HCT116 (cell line): ENCODE results near the gene PRKCA. TPM values are rescaled to one million over a fixed set of nuclear protein-coding genes. Genes with fewer than 3 reads are reported as not detected.

Experiments
- ATAC-seq: fragments of 200-7000 bp; cut with Tn5 transposase; 2 replicates; pipeline ENCODE4 v1.9.1; 2020; ENCODE audit warnings: mild to moderate bottlenecking, moderate library complexity
- BruUV-seq: library from RNA; stranded (reverse); fragments of 400-500 nt; replicated peaks from 2 replicates; lab custom pipeline; 2021; lab: Mats Ljungman, UMichigan
- CTCF ChIA-PET: fragments of 300-600 bp; sonication (Branson Sonifier 250); formaldehyde crosslinking; loops from one replicate; lab custom pipeline; 2021; ENCODE audit warnings: antibody characterized with exemption; lab: Charles Lee
- POLR2A ChIA-PET: fragments of 300-600, 350-600 bp; sonication (Branson Sonifier 250); formaldehyde crosslinking; loops from one replicate; lab custom pipeline; 2021; ENCODE audit warnings: antibody characterized with exemption; lab: Charles Lee
- RAD21 ChIA-PET, 2 experiments: fragments of 300-600 bp; sonication (Branson Sonifier 250); formaldehyde crosslinking; loops; one replicate each; lab custom pipeline; 2023; ENCODE audit warnings: low total read pairs in 2 of 2; ENCODE audit not compliant: uncharacterized antibody in 2 of 2, unreplicated experiment in 2 of 2, low non-redundant PET in 1 of 2; lab: Charles Lee
- DNase-seq: peaks from one replicate; pipeline ENCODE4 v3.0.0-alpha.2; 2010; ENCODE audit warnings: low read depth, low spot score
- H2AFZ ChIP-seq: fragments of 200-600 bp; shearing (Covaris generic), sonication (generic); 2 replicates; pipeline ENCODE4 v1.6.1; 2017; ENCODE audit warnings: low read depth, mixed run types, mixed read lengths, antibody characterized with exemption, low read length; ENCODE audit not compliant: poor library complexity, severe bottlenecking
- H3K27ac ChIP-seq: 2 replicates; pipeline ENCODE4 v1.5.1; 2012; ENCODE audit warnings: low read depth, low read length
- H3K27me3 ChIP-seq: fragments of 200-600 bp; sonication (generic); 2 replicates; pipeline ENCODE4 v1.6.1; 2016; ENCODE audit warnings: mixed run types, low read length, mixed read lengths; ENCODE audit not compliant: insufficient read depth
- H3K36me3 ChIP-seq, 2 experiments: fragments of 200-500 bp in 1 of 2; fragments of 200-600 bp in 1 of 2; sonication (Bioruptor generic) in 1 of 2; sonication (generic) in 1 of 2; 2 replicates each; pipeline versions ENCODE4 v1.5.1 to v1.6.1; 2014 to 2016; ENCODE audit warnings: low read length in 2 of 2, inconsistent platforms in 1 of 2, mixed read lengths in 1 of 2, mixed run types in 1 of 2; ENCODE audit not compliant: insufficient read depth in 2 of 2, control insufficient read depth in 1 of 2
- H3K4me1 ChIP-seq, 2 experiments: fragments of 200-600 bp in 1 of 2; sonication (generic) in 1 of 2; 2 replicates each; pipeline versions ENCODE4 v1.5.1 to v1.6.1; 2012 to 2017; ENCODE audit warnings: low read length in 2 of 2, inconsistent platforms in 1 of 2, mild to moderate bottlenecking in 1 of 2, mixed read lengths in 1 of 2, mixed run types in 1 of 2, moderate library complexity in 1 of 2; ENCODE audit not compliant: insufficient read depth in 2 of 2, control insufficient read depth in 1 of 2
- H3K4me2 ChIP-seq: fragments of 200-600 bp; sonication (generic); 2 replicates; pipeline ENCODE4 v1.6.1; 2017; ENCODE audit warnings: mixed run types, low read length, mixed read lengths
- H3K4me3 ChIP-seq, 2 experiments: fragments of 200-600 bp in 1 of 2; sonication (generic) in 1 of 2; replicated peaks in 1 of 2; 2 replicates each; pipeline ENCODE4 v1.5.1; 2011 to 2016; ENCODE audit warnings: low read length in 2 of 2, control low read depth in 1 of 2, low read depth in 1 of 2, mild to moderate bottlenecking in 1 of 2, mixed read lengths in 1 of 2, mixed run types in 1 of 2
- H3K79me2 ChIP-seq: fragments of 200-600 bp; sonication (generic); 2 replicates; pipeline ENCODE4 v1.6.1; 2017; ENCODE audit warnings: mild to moderate bottlenecking, mixed run types, low read length, moderate library complexity, mixed read lengths; ENCODE audit not compliant: insufficient read depth
- H3K9ac ChIP-seq: fragments of 200-600 bp; sonication (generic); 2 replicates; pipeline ENCODE4 v1.6.1; 2016; ENCODE audit warnings: low read length, mixed read lengths
- H3K9me2 ChIP-seq: fragments of 200-600 bp; sonication (generic), shearing (Covaris generic); 2 replicates; pipeline ENCODE4 v1.6.1; 2017; ENCODE audit warnings: mixed run types, mild to moderate bottlenecking, moderate library complexity; ENCODE audit not compliant: insufficient read depth
- H3K9me3 ChIP-seq, 2 experiments: fragments of 200-500 bp in 1 of 2; fragments of 200-600 bp in 1 of 2; sonication (Bioruptor generic) in 1 of 2; sonication (generic) in 1 of 2; 2 replicates each; pipeline ENCODE4 v1.6.1; 2014 to 2017; ENCODE audit warnings: low read length in 2 of 2, mixed read lengths in 2 of 2, inconsistent platforms in 1 of 2, low read depth in 1 of 2, mild to moderate bottlenecking in 1 of 2, mixed run types in 1 of 2, moderate library complexity in 1 of 2; ENCODE audit not compliant: control insufficient read depth in 1 of 2, insufficient read depth in 1 of 2
- H4K20me1 ChIP-seq: fragments of 200-600 bp; sonication (generic), shearing (Covaris generic); 2 replicates; pipeline ENCODE4 v1.6.1; 2017; ENCODE audit warnings: mixed run types, mild to moderate bottlenecking, moderate library complexity; ENCODE audit not compliant: insufficient read depth
- EZH2phosphoT487 ChIP-seq: fragments of 200-600 bp; IDR thresholded peaks from 2 replicates; pipeline ENCODE4 v1.6.1; 2018; ENCODE audit warnings: antibody characterized with exemption, borderline replicate concordance
- SIN3A ChIP-seq: IDR thresholded peaks from 2 replicates; pipeline ENCODE4 v1.6.1; 2012; ENCODE audit warnings: low read depth
- intact Hi-C: fragments of 100-400 bp; cut with micrococcal nuclease; formaldehyde crosslinking; loops from 2 replicates; pipeline ENCODE4 v1.10.0; 2022
- total RNA-seq: library from RNA; stranded (reverse); gene quantifications from one replicate; pipeline ENCODE4 v1.2.1, GENCODE V29; 2021; ENCODE audit not compliant: unreplicated experiment
- TF ChIP-seq, protein P1 (sequence below): IDR thresholded peaks from 2 replicates; pipeline ENCODE4 v1.6.1; 2012; ENCODE audit warnings: low read depth
- TF ChIP-seq, protein P2 (sequence below), 3 experiments: fragments of 200-600 bp in 1 of 3; sonication (generic) in 1 of 3; IDR thresholded peaks in 2 of 3; conservative IDR thresholded peaks in 1 of 3; 2 replicates each; pipeline ENCODE4 v1.5.1; 2012 to 2017; ENCODE audit warnings: low read depth in 2 of 3, low read length in 2 of 3, antibody characterized with exemption in 1 of 3, borderline replicate concordance in 1 of 3, control low read depth in 1 of 3, mild to moderate bottlenecking in 1 of 3, mixed read lengths in 1 of 3, mixed run types in 1 of 3, moderate library complexity in 1 of 3; ENCODE audit not compliant: insufficient read depth in 1 of 3

The PRKCA gene
- total RNA-seq, 1 experiment from 2014 or later: 18.8 TPM

GRCh38 chr17:66582373-66583111 is 280.1 kb downstream of the PRKCA start:
- Histone ChIP-seq H3K27me3 (no peaks in the 10 kb centered on the region), H3K4me2 (no peak overlapping the region), H4K20me1 (no peaks in the 10 kb centered on the region), H3K9me2 (no peaks in the 10 kb centered on the region)
- RAD21 ChIA-PET: no interaction called here
- no peak for ATAC-seq
- TF ChIP-seq, protein P1, sequence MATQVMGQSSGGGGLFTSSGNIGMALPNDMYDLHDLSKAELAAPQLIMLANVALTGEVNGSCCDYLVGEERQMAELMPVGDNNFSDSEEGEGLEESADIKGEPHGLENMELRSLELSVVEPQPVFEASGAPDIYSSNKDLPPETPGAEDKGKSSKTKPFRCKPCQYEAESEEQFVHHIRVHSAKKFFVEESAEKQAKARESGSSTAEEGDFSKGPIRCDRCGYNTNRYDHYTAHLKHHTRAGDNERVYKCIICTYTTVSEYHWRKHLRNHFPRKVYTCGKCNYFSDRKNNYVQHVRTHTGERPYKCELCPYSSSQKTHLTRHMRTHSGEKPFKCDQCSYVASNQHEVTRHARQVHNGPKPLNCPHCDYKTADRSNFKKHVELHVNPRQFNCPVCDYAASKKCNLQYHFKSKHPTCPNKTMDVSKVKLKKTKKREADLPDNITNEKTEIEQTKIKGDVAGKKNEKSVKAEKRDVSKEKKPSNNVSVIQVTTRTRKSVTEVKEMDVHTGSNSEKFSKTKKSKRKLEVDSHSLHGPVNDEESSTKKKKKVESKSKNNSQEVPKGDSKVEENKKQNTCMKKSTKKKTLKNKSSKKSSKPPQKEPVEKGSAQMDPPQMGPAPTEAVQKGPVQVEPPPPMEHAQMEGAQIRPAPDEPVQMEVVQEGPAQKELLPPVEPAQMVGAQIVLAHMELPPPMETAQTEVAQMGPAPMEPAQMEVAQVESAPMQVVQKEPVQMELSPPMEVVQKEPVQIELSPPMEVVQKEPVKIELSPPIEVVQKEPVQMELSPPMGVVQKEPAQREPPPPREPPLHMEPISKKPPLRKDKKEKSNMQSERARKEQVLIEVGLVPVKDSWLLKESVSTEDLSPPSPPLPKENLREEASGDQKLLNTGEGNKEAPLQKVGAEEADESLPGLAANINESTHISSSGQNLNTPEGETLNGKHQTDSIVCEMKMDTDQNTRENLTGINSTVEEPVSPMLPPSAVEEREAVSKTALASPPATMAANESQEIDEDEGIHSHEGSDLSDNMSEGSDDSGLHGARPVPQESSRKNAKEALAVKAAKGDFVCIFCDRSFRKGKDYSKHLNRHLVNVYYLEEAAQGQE: no peak
- TF ChIP-seq SIN3A (no peak), EZH2phosphoT487 (no peak)
- TF ChIP-seq, protein P2, sequence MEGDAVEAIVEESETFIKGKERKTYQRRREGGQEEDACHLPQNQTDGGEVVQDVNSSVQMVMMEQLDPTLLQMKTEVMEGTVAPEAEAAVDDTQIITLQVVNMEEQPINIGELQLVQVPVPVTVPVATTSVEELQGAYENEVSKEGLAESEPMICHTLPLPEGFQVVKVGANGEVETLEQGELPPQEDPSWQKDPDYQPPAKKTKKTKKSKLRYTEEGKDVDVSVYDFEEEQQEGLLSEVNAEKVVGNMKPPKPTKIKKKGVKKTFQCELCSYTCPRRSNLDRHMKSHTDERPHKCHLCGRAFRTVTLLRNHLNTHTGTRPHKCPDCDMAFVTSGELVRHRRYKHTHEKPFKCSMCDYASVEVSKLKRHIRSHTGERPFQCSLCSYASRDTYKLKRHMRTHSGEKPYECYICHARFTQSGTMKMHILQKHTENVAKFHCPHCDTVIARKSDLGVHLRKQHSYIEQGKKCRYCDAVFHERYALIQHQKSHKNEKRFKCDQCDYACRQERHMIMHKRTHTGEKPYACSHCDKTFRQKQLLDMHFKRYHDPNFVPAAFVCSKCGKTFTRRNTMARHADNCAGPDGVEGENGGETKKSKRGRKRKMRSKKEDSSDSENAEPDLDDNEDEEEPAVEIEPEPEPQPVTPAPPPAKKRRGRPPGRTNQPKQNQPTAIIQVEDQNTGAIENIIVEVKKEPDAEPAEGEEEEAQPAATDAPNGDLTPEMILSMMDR (IDR thresholded peaks at IDR 0.05 in 2 of 3, conservative IDR thresholded peaks at IDR 0.05 in 1 of 3; ENCODE audit: borderline replicate concordance in 1 of 3, insufficient read depth in 1 of 3, low read depth in 2 of 3, low read length in 2 of 3): peak in 2 of 3 experiments; percentile 23 to 25; a peak in 1 of 6 replicates
- TF ChIP-seq, all 23 proteins: peak for 1
- Histone ChIP-seq H3K9me3 (no peaks in the 10 kb centered on the region), H3K27ac (no peak overlapping the region), H3K4me1 (peaks cover 11 to 14% of the 10 kb centered on the region in 2 experiments), H3K36me3 (no peaks in the 10 kb centered on the region), H3K79me2 (no peaks in the 10 kb centered on the region), H3K4me3 (no peak overlapping the region), H3K9ac (no peak overlapping the region), H2AFZ (no peak overlapping the region)
- no TSS peak for BruUV-seq
- no peak for DNase-seq
- intact Hi-C loops: no loop called here
- POLR2A ChIA-PET: no interaction called here
- CTCF ChIA-PET: interaction anchor here (0.8 kb wide), 1 partner anchor 9 kb away, joined by 3 read pairs; no protein-coding TSS in a partner anchor
